Esophagus squamous epithelium (tissue), 4 donors: ENCODE measurements around the gene PROP1.

Experiments
- CTCF ChIP-seq, 6 experiments: fragments of 450-650 bp in 4 of 6; fragments of 200-600 bp in 2 of 6; sonication (generic) in 2 of 6; IDR thresholded peaks; one replicate each; pipeline ENCODE4 v1.5.1; 2016 to 2019; ENCODE audit warnings: antibody characterized with exemption in 6 of 6, mild to moderate bottlenecking in 4 of 6, moderate library complexity in 4 of 6
- POLR2A ChIP-seq, 4 donors: fragments of 450-650 bp; IDR thresholded peaks; one replicate each; pipeline ENCODE4 v1.6.1; 2017; ENCODE audit warnings: antibody characterized with exemption in 4 of 4, mild to moderate bottlenecking in 4 of 4, moderate library complexity in 3 of 4

GRCh38 chr5:177968661-177969211 lies 27.3 kb downstream of the PROP1 start:
- TF ChIP-seq POLR2A (IDR thresholded peaks at IDR 0.05) (no peak), CTCF (IDR thresholded peaks at IDR 0.05) (no peak)
